Measurements from ENCODE around the gene IRF3.
"Not testable (repeated sequence)": the region's sequence is repeated elsewhere in the genome, so short reads cannot be mapped to it uniquely, and the experiment has no call there.

The IRF3 gene

GRCh38 chr19:49642492-49643035 lies 23.1 kb downstream of the IRF3 start:
- no peak for DNase-seq

GRCh38 chr19:49641688-49642491 lies 23.8 kb downstream of the IRF3 start, which contains the start of gene SCAF1:
Gene SCAF1, plus strand, starts transcription at chr19:49642209. Its CDS starts 2,818 bp downstream, at chr19:49645027.
- peak; percentile 97 for DNase-seq

- DNase-seq = peak; percentile 100
Measured at GRCh38 chr19:49640113-49640898, 25.4 kb downstream of the IRF3 start, which contains the start of gene RRAS. Gene RRAS, minus strand, starts transcription at chr19:49640143. Its CDS starts 45 bp downstream, at chr19:49640098.

- no peak for DNase-seq
Measured at GRCh38 chr19:49639401-49640112, 26.1 kb downstream of the IRF3 start.

GRCh38 chr19:49637821-49638738 lies 27.6 kb downstream of the IRF3 start:
- DNase-seq = no peak

- DNase-seq = no peak
Measured at GRCh38 chr19:49636233-49636932, 29.3 kb downstream of the IRF3 start.

- no peak for DNase-seq
Measured at GRCh38 chr19:49635530-49636232, 30.0 kb downstream of the IRF3 start.

- not testable (repeated sequence) for DNase-seq
Measured at GRCh38 chr19:49633273-49633672, 32.4 kb downstream of the IRF3 start.

GRCh38 chr19:49632576-49632975 lies 33.1 kb downstream of the IRF3 start:
- DNase-seq = no peak

GRCh38 chr19:49631610-49632192 lies 34.0 kb downstream of the IRF3 start:
- no peak for DNase-seq

GRCh38 chr19:49631014-49631588 lies 34.6 kb downstream of the IRF3 start:
- no peak for DNase-seq

- DNase-seq = no peak
Measured at GRCh38 chr19:49629659-49630058, 36.0 kb downstream of the IRF3 start.

GRCh38 chr19:49626226-49626625 lies 39.4 kb downstream of the IRF3 start:
- no peak for DNase-seq

- no peak for DNase-seq
Measured at GRCh38 chr19:49624967-49625910, 40.4 kb downstream of the IRF3 start.

- DNase-seq = not testable (repeated sequence)
Measured at GRCh38 chr19:49617860-49618259, 47.8 kb downstream of the IRF3 start.

- no peak for DNase-seq
Measured at GRCh38 chr19:49616945-49617344, 48.7 kb downstream of the IRF3 start.

GRCh38 chr19:49616532-49616931 lies 49.1 kb downstream of the IRF3 start:
- DNase-seq = no peak

- DNase-seq = no peak
Measured at GRCh38 chr19:49615861-49616260, 49.8 kb downstream of the IRF3 start.

All from effector CD4-positive, alpha-beta T cell (primary cell).